Right lobe of liver (tissue), 6 donors: ENCODE measurements around the gene INPP5J. TPM values are rescaled to one million over a fixed set of nuclear protein-coding genes. Genes with fewer than 3 reads are reported as not detected.

Experiments used
- ATAC-seq, 4 donors: fragments of 200-7000 bp; cut with Tn5 transposase; one replicate each; pipeline ENCODE4 v1.9.1; 2020; ENCODE audit warnings: mild to moderate bottlenecking in 4 of 4, moderate library complexity in 4 of 4
- DNase-seq, 3 donors: peaks; one replicate each; pipeline ENCODE4 v3.0.0-alpha.2; 2020
- H3K27ac ChIP-seq, 3 donors: fragments of 200-600 bp; one replicate each; pipeline ENCODE4 v1.8.0; 2022
- H3K27me3 ChIP-seq, 2 donors: fragments of 200-600 bp; one replicate each; pipeline ENCODE4 v1.8.0; 2022
- H3K36me3 ChIP-seq, 4 donors: fragments of 200-600 bp; sonication (generic) in 1 of 4; one replicate each; pipeline versions ENCODE4 v1.5.1 to v1.8.0; 2017 to 2022; ENCODE audit warnings: control low read depth in 1 of 4
- H3K4me1 ChIP-seq, 4 donors: fragments of 200-600 bp; sonication (generic) in 1 of 4; one replicate each; pipeline versions ENCODE4 v1.5.1 to v1.8.0; 2017 to 2022; ENCODE audit warnings: control low read depth in 1 of 4
- H3K4me3 ChIP-seq, 3 donors: fragments of 200-600 bp; one replicate each; pipeline ENCODE4 v1.8.0; 2022
- H3K9me3 ChIP-seq, 4 donors: fragments of 200-600 bp; sonication (generic) in 1 of 4; one replicate each; pipeline versions ENCODE4 v1.5.1 to v1.8.0; 2017 to 2022; ENCODE audit warnings: control low read depth in 1 of 4
- POLR2A ChIP-seq: fragments of 450-650 bp; IDR thresholded peaks from one replicate; pipeline ENCODE4 v1.6.1; 2017; ENCODE audit warnings: antibody characterized with exemption, mild to moderate bottlenecking
- WGBS: methylation state at CpG from one replicate; pipeline ENCODE4 v1.1.6; 2018; ENCODE audit warnings: low coverage, low lambda C conversion rate; ENCODE audit not compliant: insufficient coverage; ENCODE audit errors: missing lambda C conversion rate; 5-methylcytosine and 5-hydroxymethylcytosine counted together
- intact Hi-C, 2 donors: fragments of 100-400 bp; cut with DNase I; formaldehyde crosslinking; loops; one replicate each; pipeline versions ENCODE4 v1.11.2 to v1.14.1; 2022
- total RNA-seq, 6 experiments: library from RNA; depleted of rRNA in 2 of 6; stranded (reverse); fragments of >200 nt in 2 of 6; fragmentation: NEBNext Ultra II Directional in 3 of 6; extraction: Animal tissue kit (Norgen Biotek cat#: 25700) in 3 of 6; gene quantifications; one replicate each; pipeline versions ENCODE4 v1.1.0 to v1.2.4, GENCODE V29; 2016 to 2023
- TF ChIP-seq, protein P1 (sequence below), 4 donors: fragments of 200-600 bp in 3 of 4; fragments of 450-650 bp in 1 of 4; IDR thresholded peaks; one replicate each; pipeline versions ENCODE4 v1.5.1 to v1.8.0; 2016 to 2022; ENCODE audit warnings: antibody characterized with exemption in 4 of 4, mild to moderate bottlenecking in 2 of 4
- donor health status: DM: no; HTN: yes; CAD: no.
- donor health status: DM: no; HTN: no; CAD: no.
- donor health status: DM: no; HTN: no; CAD: no.
- donor health status: DM: no; HTN: yes; CAD: no.
- donor health status: DM: no; HTN: yes; CAD: no.

The INPP5J gene
- total RNA-seq, 6 experiments from 2014 or later, result 0.12 to 0.49 (median 0.26) TPM; not detected in 2

DNA sequence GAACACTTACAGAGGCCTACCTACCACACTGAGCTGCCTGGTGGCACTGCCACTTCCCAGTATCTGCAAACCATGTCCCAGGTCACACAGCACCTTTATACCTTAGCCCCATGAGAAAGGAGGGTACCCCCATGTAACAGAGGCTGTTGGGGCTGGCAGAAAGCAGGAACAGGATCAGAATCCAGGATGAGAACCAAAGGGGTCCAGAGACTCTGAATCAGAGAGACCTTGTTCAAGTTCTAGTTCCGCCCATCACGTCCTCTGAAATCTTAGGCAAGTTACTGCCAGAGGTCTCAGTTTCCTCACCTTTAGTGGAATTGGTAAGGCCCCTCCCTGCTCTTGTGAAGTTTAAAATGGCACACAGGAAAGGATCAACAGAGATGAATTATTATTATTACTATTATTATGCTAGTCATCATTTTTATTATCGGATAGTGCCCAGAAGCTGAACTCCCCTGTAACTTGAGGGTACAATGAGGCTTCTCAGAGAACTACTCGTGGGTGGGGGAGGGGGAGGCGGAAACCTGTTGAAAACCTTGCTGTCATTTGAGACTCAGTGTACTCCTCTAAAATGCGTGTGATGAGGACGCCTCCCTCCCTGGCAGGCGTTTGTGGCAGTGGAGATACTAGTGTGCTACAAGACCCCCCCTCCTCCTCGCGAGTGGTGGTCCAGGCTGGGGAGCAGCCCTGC lies 24.7 kb upstream of the INPP5J start:
- peaks cover 0 to 8% (median 0%) of the 10 kb centered on the region in 4 donors for H3K36me3 ChIP-seq
- no peaks in the 10 kb centered on the region for H3K4me1 ChIP-seq
- WGBS, result 84% methylated on average over 4 of the region's 10 CpGs
- no peak for DNase-seq
- H3K4me3 ChIP-seq, result no peak overlapping the region
- no peaks in the 10 kb centered on the region for H3K27me3 ChIP-seq
- no peak overlapping the region for H3K27ac ChIP-seq
- intact Hi-C loops, result loop anchor here (10.0 kb wide), 2 partner anchors 47 to 137 kb away; partner anchors contain the start of gene PLA2G3 (in 1 of the 2)
- no peaks in the 10 kb centered on the region for H3K9me3 ChIP-seq
- no peak for ATAC-seq
- TF ChIP-seq, protein P1, sequence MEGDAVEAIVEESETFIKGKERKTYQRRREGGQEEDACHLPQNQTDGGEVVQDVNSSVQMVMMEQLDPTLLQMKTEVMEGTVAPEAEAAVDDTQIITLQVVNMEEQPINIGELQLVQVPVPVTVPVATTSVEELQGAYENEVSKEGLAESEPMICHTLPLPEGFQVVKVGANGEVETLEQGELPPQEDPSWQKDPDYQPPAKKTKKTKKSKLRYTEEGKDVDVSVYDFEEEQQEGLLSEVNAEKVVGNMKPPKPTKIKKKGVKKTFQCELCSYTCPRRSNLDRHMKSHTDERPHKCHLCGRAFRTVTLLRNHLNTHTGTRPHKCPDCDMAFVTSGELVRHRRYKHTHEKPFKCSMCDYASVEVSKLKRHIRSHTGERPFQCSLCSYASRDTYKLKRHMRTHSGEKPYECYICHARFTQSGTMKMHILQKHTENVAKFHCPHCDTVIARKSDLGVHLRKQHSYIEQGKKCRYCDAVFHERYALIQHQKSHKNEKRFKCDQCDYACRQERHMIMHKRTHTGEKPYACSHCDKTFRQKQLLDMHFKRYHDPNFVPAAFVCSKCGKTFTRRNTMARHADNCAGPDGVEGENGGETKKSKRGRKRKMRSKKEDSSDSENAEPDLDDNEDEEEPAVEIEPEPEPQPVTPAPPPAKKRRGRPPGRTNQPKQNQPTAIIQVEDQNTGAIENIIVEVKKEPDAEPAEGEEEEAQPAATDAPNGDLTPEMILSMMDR (IDR thresholded peaks at IDR 0.05), result no peak
- TF ChIP-seq POLR2A, result no peak

DNA sequence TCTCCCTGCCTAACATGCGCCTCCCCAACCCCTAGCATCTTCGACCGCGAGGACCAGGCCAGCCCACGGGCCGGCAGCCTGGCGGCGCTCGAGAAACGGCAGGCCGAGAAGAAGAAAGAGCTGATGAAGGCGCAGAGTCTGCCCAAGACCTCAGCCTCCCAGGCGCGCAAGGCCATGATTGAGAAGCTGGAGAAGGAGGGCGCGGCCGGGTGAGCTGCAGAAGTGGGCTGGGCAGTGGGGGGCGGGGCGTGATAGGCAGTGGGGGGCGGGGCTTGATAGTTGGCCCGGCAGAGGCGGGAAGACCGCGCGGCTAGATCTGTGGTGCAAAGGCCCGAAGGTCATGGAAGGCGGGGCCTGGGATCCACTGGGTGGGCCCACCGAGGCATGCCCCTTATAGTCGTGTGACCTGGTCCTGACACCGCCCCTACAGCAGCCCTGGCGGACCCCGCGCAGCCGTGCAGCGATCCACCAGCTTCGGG lies 24.1 kb upstream of the INPP5J start:
- H3K27ac ChIP-seq, result no peak overlapping the region
- no peaks in the 10 kb centered on the region for H3K4me1 ChIP-seq
- intact Hi-C loops, result loop anchor here (10.0 kb wide), 2 partner anchors 46 to 136 kb away; partner anchors contain the start of gene PLA2G3 (in 1 of the 2)
- TF ChIP-seq, protein P1 (IDR thresholded peaks at IDR 0.05), result no peak
- no peak for TF ChIP-seq POLR2A
- peak in 2 of 4 donors; percentile 8 to 15 for ATAC-seq
- WGBS, result no CpG with 5 or more reads among the region's 36 CpGs
- H3K27me3 ChIP-seq, result no peaks in the 10 kb centered on the region
- H3K9me3 ChIP-seq, result no peaks in the 10 kb centered on the region
- DNase-seq, result no peak
- H3K4me3 ChIP-seq, result no peak overlapping the region
- peaks cover 0 to 8% (median 0%) of the 10 kb centered on the region in 4 donors for H3K36me3 ChIP-seq

DNA sequence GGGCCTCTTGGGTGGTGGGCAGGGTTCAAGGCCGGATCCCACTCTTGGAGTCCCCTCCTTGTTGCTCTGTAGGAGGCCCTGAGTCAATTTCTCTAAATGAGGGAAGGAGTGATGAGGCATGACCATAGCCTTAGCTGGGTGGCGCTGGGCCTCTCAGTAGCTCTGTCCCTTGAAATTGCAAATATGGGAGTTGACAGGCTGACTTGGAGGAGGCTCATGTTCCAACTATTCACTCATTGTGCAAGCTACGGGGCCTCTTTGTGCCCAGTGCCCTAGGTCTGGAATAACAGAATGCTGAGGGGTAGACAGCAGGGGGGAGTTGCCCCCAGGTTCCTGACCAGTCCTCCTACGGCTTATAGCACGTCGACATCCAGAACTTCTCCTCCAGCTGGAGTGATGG lies 23.4 kb upstream of the INPP5J start:
- peaks cover 0 to 8% (median 0%) of the 10 kb centered on the region in 4 donors for H3K36me3 ChIP-seq
- no peak overlapping the region for H3K27ac ChIP-seq
- H3K9me3 ChIP-seq, result no peaks in the 10 kb centered on the region
- intact Hi-C loops, result loop anchor here (10.0 kb wide), 2 partner anchors 45 to 135 kb away; partner anchors contain the start of gene PLA2G3 (in 1 of the 2)
- ATAC-seq (no peak), DNase-seq (no peak)
- no peaks in the 10 kb centered on the region for H3K4me1 ChIP-seq
- no CpG with 5 or more reads among the region's 6 CpGs for WGBS
- H3K27me3 ChIP-seq, result no peaks in the 10 kb centered on the region
- no peak for TF ChIP-seq POLR2A
- TF ChIP-seq, protein P1 (IDR thresholded peaks at IDR 0.05), result no peak
- H3K4me3 ChIP-seq, result no peak overlapping the region

DNA sequence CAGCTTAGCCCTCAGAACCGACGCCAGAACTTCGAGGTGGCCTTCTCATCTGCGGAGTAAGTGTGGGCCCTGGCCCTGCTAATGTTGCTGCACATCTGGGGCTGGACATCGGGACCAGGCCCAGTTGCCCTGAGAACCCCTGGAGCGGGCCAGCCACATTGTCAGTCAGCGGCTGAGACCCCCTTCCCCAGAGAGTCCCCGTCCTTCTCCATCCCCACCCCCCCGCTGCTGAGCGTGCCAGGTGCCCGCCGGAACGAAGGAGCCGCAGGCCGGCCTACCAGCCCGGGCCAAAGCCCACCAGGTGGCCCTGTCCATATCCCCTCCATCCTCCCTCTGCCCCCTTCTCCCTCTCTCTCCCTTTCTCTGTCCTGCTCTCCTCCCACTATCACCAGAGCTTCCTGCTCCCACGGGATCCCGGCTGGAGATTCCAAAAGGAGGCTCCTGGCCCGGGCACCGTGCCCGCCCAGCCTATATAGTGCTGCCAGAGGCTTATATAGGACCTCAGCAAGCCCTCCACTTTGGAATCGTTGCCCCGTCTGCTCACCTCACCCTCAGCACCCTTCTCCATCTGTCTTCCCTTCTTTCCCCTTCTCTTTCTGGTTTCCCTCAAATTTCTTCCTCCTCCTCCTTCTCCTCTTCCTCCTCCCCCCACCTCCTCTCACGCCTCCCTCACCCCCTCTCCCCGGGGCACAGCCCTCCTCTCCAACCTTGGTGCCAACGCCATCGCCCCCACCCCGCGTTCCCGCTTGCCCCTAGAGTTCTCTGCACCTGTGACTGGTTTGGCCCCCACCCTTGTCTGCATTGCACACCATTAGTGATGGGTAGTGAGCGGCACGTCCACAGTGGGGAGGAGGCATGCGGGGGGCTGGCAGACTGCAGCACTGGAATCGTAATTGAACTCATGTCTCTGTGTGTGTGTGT lies 22.7 kb upstream of the INPP5J start:
- intact Hi-C loops, result loop anchor here (10.0 kb wide), 2 partner anchors 45 to 135 kb away; partner anchors contain the start of gene PLA2G3 (in 1 of the 2)
- ATAC-seq, result no peak

More for the DNA sequence above, 22.7 kb upstream of the INPP5J start:
- H3K27me3 ChIP-seq, result no peaks in the 10 kb centered on the region
- H3K4me3 ChIP-seq, result no peak overlapping the region
- H3K9me3 ChIP-seq, result no peaks in the 10 kb centered on the region
- DNase-seq, result no peak
- peaks cover 0 to 8% (median 0%) of the 10 kb centered on the region in 4 donors for H3K36me3 ChIP-seq
- no peak overlapping the region for H3K27ac ChIP-seq
- TF ChIP-seq, protein P1 (IDR thresholded peaks at IDR 0.05), result no peak
- TF ChIP-seq POLR2A, result no peak
- WGBS, result 92% methylated on average over 17 of the region's 34 CpGs
- no peaks in the 10 kb centered on the region for H3K4me1 ChIP-seq
